ENCODE measurements around the gene IL1RAP. TPM values are rescaled to one million over a fixed set of nuclear protein-coding genes. Genes with fewer than 3 reads are reported as not detected.
A peak's percentile ranks its signal among the peaks of the same experiment; 100 is the strongest.

The IL1RAP gene
- total RNA-seq, 1 experiment from 2014 or later = 186 TPM

GRCh38 chr3:190564175-190564574 is 50.3 kb downstream of the IL1RAP start:
- no peak for TF ChIP-seq CTCF (IDR thresholded peaks at IDR 0.05; ENCODE audit: unreplicated experiment)
- intact Hi-C loops (cut with micrococcal nuclease; ENCODE audit: unreplicated experiment) = loop anchor here (5.0 kb wide), 2 partner anchors 133 to 192 kb away; no protein-coding TSS in a partner anchor
- no peak overlapping the region for H3K4me3 Mint-ChIP-seq (ENCODE audit: low read depth, unreplicated experiment)
- peaks cover 80% of the 10 kb centered on the region for H3K4me1 Mint-ChIP-seq (ENCODE audit: low read depth, unreplicated experiment)
- peak overlapping the region; percentile 99 for H3K27ac Mint-ChIP-seq (ENCODE audit: unreplicated experiment)
- peaks cover 76% of the 10 kb centered on the region for H3K36me3 Mint-ChIP-seq (ENCODE audit: insufficient read depth, unreplicated experiment)
- no TSS peak for BruUV-seq (replicated peaks)
- CTCF ChIA-PET = no interaction called here
- H3K9me3 Mint-ChIP-seq (ENCODE audit: low read depth, unreplicated experiment) = peaks cover 6% of the 10 kb centered on the region
- DNase-seq = no peak
- H3K27me3 Mint-ChIP-seq (ENCODE audit: unreplicated experiment) = no peaks in the 10 kb centered on the region

- peaks cover 72% of the 10 kb centered on the region for H3K36me3 Mint-ChIP-seq (ENCODE audit: insufficient read depth, unreplicated experiment)
- no TSS peak for BruUV-seq (replicated peaks)
- peaks cover 62% of the 10 kb centered on the region for H3K4me1 Mint-ChIP-seq (ENCODE audit: low read depth, unreplicated experiment)
- no peak for TF ChIP-seq CTCF (IDR thresholded peaks at IDR 0.05; ENCODE audit: unreplicated experiment)
- DNase-seq = peak; percentile 98
- no peaks in the 10 kb centered on the region for H3K27me3 Mint-ChIP-seq (ENCODE audit: unreplicated experiment)
- intact Hi-C loops (cut with micrococcal nuclease; ENCODE audit: unreplicated experiment) = loop anchor here (1.0 to 2.0 kb wide), 2 partner anchors 21 to 29 kb away; no protein-coding TSS in a partner anchor
- H3K9me3 Mint-ChIP-seq (ENCODE audit: low read depth, unreplicated experiment) = peaks cover 6% of the 10 kb centered on the region
- CTCF ChIA-PET = interaction anchor here (0.6 to 2.0 kb wide), 9 partner anchors 11 to 244 kb away, joined by 3 to 7 read pairs (median 4); partner anchors contain the start of gene CLDN1
- H3K27ac Mint-ChIP-seq (ENCODE audit: unreplicated experiment) = peak overlapping the region; percentile 84
- peak overlapping the region; percentile 7 for H3K4me3 Mint-ChIP-seq (ENCODE audit: low read depth, unreplicated experiment)
These were observed 52.4 kb downstream of the IL1RAP start for GRCh38 chr3:190566043-190566933.

- Mint-ChIP-seq H3K27me3 (ENCODE audit: unreplicated experiment) (no peaks in the 10 kb centered on the region), H3K9me3 (ENCODE audit: low read depth, unreplicated experiment) (peaks cover 6% of the 10 kb centered on the region), H3K4me3 (ENCODE audit: low read depth, unreplicated experiment) (no peak overlapping the region), H3K36me3 (ENCODE audit: insufficient read depth, unreplicated experiment) (peaks cover 65% of the 10 kb centered on the region), H3K27ac (ENCODE audit: unreplicated experiment) (peak overlapping the region; percentile 84), H3K4me1 (ENCODE audit: low read depth, unreplicated experiment) (peaks cover 53% of the 10 kb centered on the region)
- TF ChIP-seq CTCF (IDR thresholded peaks at IDR 0.05; ENCODE audit: unreplicated experiment) = no peak
- BruUV-seq (replicated peaks) = no TSS peak
- CTCF ChIA-PET = no interaction called here
- no peak for DNase-seq
- intact Hi-C loops (cut with micrococcal nuclease; ENCODE audit: unreplicated experiment) = no loop called here
These were observed 54.2 kb downstream of the IL1RAP start for GRCh38 chr3:190568036-190568435.

- H3K27me3 Mint-ChIP-seq (ENCODE audit: unreplicated experiment) = no peaks in the 10 kb centered on the region
- CTCF ChIA-PET = interaction anchor here (0.7 kb wide), 1 partner anchor 1150 kb away, joined by 4 read pairs; no protein-coding TSS in a partner anchor
- intact Hi-C loops (cut with micrococcal nuclease; ENCODE audit: unreplicated experiment) = no loop called here
- peaks cover 21% of the 10 kb centered on the region for H3K4me1 Mint-ChIP-seq (ENCODE audit: low read depth, unreplicated experiment)
- DNase-seq = no peak
- H3K27ac Mint-ChIP-seq (ENCODE audit: unreplicated experiment) = no peak overlapping the region
- no TSS peak for BruUV-seq (replicated peaks)
- peaks cover 3% of the 10 kb centered on the region for H3K9me3 Mint-ChIP-seq (ENCODE audit: low read depth, unreplicated experiment)
- H3K36me3 Mint-ChIP-seq (ENCODE audit: insufficient read depth, unreplicated experiment) = peaks cover 39% of the 10 kb centered on the region
- TF ChIP-seq CTCF (IDR thresholded peaks at IDR 0.05; ENCODE audit: unreplicated experiment) = no peak
- no peak overlapping the region for H3K4me3 Mint-ChIP-seq (ENCODE audit: low read depth, unreplicated experiment)
These were observed 60.6 kb downstream of the IL1RAP start for GRCh38 chr3:190574473-190574872.
